Osteocyte (in vitro differentiated cells): ENCODE results near the gene ZKSCAN8. TPM values are rescaled to one million over a fixed set of nuclear protein-coding genes. Genes with fewer than 3 reads are reported as not detected.
A peak's percentile ranks its signal among the peaks of the same experiment; 100 is the strongest.

Source experiments
- DNase-seq: peaks from one replicate; pipeline ENCODE4 v3.0.0; 2021; ENCODE audit warnings: mixed read lengths; ENCODE audit not compliant: unreplicated experiment; ENCODE audit errors: extremely low spot score
- H3K27ac Mint-ChIP-seq: one replicate; pipeline ENCODE4 v1.8.0; 2021; ENCODE audit warnings: mild to moderate bottlenecking, mixed read lengths; ENCODE audit not compliant: unreplicated experiment
- H3K27me3 Mint-ChIP-seq: one replicate; pipeline ENCODE4 v1.8.0; 2021; ENCODE audit warnings: mixed read lengths; ENCODE audit not compliant: unreplicated experiment
- H3K36me3 Mint-ChIP-seq: one replicate; pipeline ENCODE4 v1.8.0; 2021; ENCODE audit warnings: mixed read lengths; ENCODE audit not compliant: unreplicated experiment
- H3K4me1 Mint-ChIP-seq: one replicate; pipeline ENCODE4 v1.8.0; 2021; ENCODE audit warnings: mixed read lengths; ENCODE audit not compliant: unreplicated experiment
- H3K4me3 Mint-ChIP-seq: one replicate; pipeline ENCODE4 v1.8.0; 2021; ENCODE audit warnings: mild to moderate bottlenecking, moderate library complexity, mixed read lengths; ENCODE audit not compliant: unreplicated experiment
- H3K9me3 Mint-ChIP-seq: one replicate; pipeline ENCODE4 v1.8.0; 2021; ENCODE audit warnings: mixed read lengths; ENCODE audit not compliant: unreplicated experiment
- CTCF ChIP-seq: fragments of 200-600 bp; sonication (generic); IDR thresholded peaks from 2 replicates; pipeline ENCODE4 v1.5.0; 2021; ENCODE audit warnings: antibody characterized with exemption, mild to moderate bottlenecking, moderate library complexity
- total RNA-seq: library from RNA; stranded (reverse); gene quantifications from 2 replicates; pipeline ENCODE4 v1.2.1, GENCODE V29; 2021

Gene ZKSCAN8
- total RNA-seq, 1 donor from 2014 or later: 36.3 TPM

GRCh38 chr6:28161410-28162079 lies 19.9 kb downstream of the ZKSCAN8 start:
- H3K36me3 Mint-ChIP-seq: peaks cover 28% of the 10 kb centered on the region
- DNase-seq: no peak
- H3K4me3 Mint-ChIP-seq: peak overlapping the region; percentile 72
- TF ChIP-seq CTCF: no peak
- H3K9me3 Mint-ChIP-seq: peaks cover 4% of the 10 kb centered on the region
- H3K27ac Mint-ChIP-seq: no peak overlapping the region
- no peaks in the 10 kb centered on the region for H3K27me3 Mint-ChIP-seq
- peaks cover 12% of the 10 kb centered on the region for H3K4me1 Mint-ChIP-seq

GRCh38 chr6:28165563-28165962 lies 23.9 kb downstream of the ZKSCAN8 start:
- Mint-ChIP-seq H3K36me3 (peaks cover 3% of the 10 kb centered on the region), H3K27ac (no peak overlapping the region), H3K4me1 (peaks cover 12% of the 10 kb centered on the region), H3K9me3 (peaks cover 4% of the 10 kb centered on the region), H3K4me3 (no peak overlapping the region), H3K27me3 (no peaks in the 10 kb centered on the region)
- no peak for DNase-seq
- TF ChIP-seq CTCF: no peak

GRCh38 chr6:28167068-28167467 lies 25.4 kb downstream of the ZKSCAN8 start:
- Mint-ChIP-seq H3K9me3 (no peaks in the 10 kb centered on the region), H3K36me3 (peaks cover 4% of the 10 kb centered on the region), H3K27ac (no peak overlapping the region), H3K4me1 (peaks cover 2% of the 10 kb centered on the region), H3K4me3 (no peak overlapping the region), H3K27me3 (no peaks in the 10 kb centered on the region)
- no peak for DNase-seq
- no peak for TF ChIP-seq CTCF

- no peak for DNase-seq
- peaks cover 4% of the 10 kb centered on the region for H3K36me3 Mint-ChIP-seq
- H3K4me3 Mint-ChIP-seq: no peak overlapping the region
- no peak for TF ChIP-seq CTCF
- no peaks in the 10 kb centered on the region for H3K9me3 Mint-ChIP-seq
- no peaks in the 10 kb centered on the region for H3K4me1 Mint-ChIP-seq
- H3K27ac Mint-ChIP-seq: no peak overlapping the region
- no peaks in the 10 kb centered on the region for H3K27me3 Mint-ChIP-seq
Observed at GRCh38 chr6:28167926-28168325, 26.2 kb downstream of the ZKSCAN8 start.

- no peaks in the 10 kb centered on the region for H3K9me3 Mint-ChIP-seq
- TF ChIP-seq CTCF: no peak
Observed at GRCh38 chr6:28171271-28171670, 29.6 kb downstream of the ZKSCAN8 start.

More at GRCh38 chr6:28171271-28171670, 29.6 kb downstream of the ZKSCAN8 start:
- Mint-ChIP-seq H3K4me3 (no peak overlapping the region), H3K27me3 (peaks cover 14% of the 10 kb centered on the region), H3K36me3 (peaks cover 2% of the 10 kb centered on the region), H3K27ac (no peak overlapping the region), H3K4me1 (no peaks in the 10 kb centered on the region)
- no peak for DNase-seq
